T-helper 2 cell treated with Interferon-gamma antibody and Interleukin-4, amounts not matched to agents 100 ng/mL and 5 ng/mL, for 36 hours (primary cell): ENCODE data around the gene TBC1D22A. TPM values are rescaled to one million over a fixed set of nuclear protein-coding genes. Genes with fewer than 3 reads are reported as not detected.

Source experiments
- intact Hi-C: fragments of 100-400 bp; cut with micrococcal nuclease; formaldehyde crosslinking; loops from one replicate; pipeline ENCODE4 v1.15.1; 2023
- total RNA-seq: library from RNA; stranded (reverse); gene quantifications from 2 replicates; pipeline ENCODE4 v1.2.3, GENCODE V29; 2022

The TBC1D22A gene
- total RNA-seq, 1 donor from 2014 or later: 32.8 TPM

GRCh38 chr22:47091921-47092700 is 329.7 kb downstream of the TBC1D22A start:
- intact Hi-C loops: no loop called here

GRCh38 chr22:47092896-47093311 is 330.5 kb downstream of the TBC1D22A start:
- intact Hi-C loops: no loop called here

GRCh38 chr22:47093720-47094119 is 331.3 kb downstream of the TBC1D22A start:
- intact Hi-C loops: no loop called here

- intact Hi-C loops: no loop called here
Measured at GRCh38 chr22:47094861-47095330, 332.4 kb downstream of the TBC1D22A start.

GRCh38 chr22:47095395-47096122 is 333.1 kb downstream of the TBC1D22A start:
- intact Hi-C loops: no loop called here

GRCh38 chr22:47098121-47098520 is 335.7 kb downstream of the TBC1D22A start:
- intact Hi-C loops: no loop called here

DNA sequence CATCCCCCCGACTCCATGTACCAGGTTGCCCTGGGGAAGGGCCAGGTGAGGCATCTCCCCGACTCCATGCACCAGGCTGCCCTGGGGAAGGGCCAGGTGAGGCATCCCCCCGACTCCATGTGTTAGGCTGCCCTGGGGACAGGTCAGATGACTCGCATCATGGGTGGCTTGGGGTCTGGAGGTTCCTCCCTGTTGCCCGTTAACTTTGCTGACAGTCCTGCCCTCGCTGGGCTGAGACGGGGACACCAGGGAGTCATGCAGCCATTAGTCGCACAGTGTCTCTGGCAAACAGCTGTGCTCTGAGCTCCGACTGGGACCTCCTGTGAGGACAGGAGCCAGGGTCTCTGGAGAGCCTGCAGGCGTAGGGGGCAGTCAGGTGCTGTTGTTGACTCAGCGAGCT is 336.1 kb downstream of the TBC1D22A start:
- intact Hi-C loops: no loop called here

GRCh38 chr22:47100019-47100418 is 337.6 kb downstream of the TBC1D22A start:
- intact Hi-C loops: no loop called here

GRCh38 chr22:47100646-47101200 is 338.3 kb downstream of the TBC1D22A start:
- intact Hi-C loops: no loop called here

DNA sequence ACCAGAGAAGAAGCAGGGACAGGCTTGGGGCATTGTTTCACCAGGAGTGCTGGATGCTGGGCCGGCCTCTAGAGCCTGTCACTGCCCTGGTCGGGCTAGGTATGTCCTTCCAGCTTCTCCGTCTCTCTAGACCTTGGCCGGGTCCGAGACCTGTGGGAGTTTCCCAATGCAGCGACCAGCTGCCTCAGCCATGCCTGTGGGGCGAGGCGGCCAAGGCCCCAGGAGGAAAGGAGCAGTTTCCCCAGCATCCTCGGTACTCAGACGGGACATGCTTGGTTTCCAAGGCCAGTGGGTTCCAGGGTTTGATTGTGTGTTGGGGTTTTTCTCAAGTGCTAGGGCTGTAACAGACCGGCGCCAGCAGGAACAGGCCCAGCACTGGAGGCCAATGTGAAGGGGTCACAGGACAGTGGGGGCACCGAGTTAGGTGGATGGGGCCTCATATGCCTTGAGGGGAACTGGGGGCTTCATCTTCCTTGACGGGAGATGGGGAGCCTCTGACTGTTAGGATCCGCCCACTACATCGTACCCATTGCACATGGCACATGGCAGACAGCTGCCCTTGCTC is 339.0 kb downstream of the TBC1D22A start:
- intact Hi-C loops: no loop called here

DNA sequence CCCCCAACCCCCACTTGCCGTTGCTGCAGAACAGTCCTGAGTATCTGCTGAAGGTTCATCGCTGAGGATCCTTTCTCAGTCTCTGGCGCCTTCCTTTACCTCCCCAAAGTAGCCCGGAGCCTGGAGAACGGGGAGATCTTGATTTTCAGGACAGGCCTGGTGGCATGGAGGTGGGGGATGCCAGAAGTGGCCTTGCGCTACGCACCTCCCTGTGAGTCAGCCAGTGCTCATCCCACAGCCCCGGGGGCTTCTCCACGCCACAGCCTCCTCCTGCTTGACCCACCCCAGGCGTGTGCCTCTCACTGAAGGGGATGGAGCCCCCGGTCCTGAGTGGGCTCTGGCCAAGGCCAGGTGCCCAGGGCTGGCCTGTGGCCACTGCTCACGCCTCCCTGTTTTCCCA is 339.6 kb downstream of the TBC1D22A start:
- intact Hi-C loops: no loop called here

GRCh38 chr22:47102648-47103047 is 340.2 kb downstream of the TBC1D22A start:
- intact Hi-C loops: no loop called here

DNA sequence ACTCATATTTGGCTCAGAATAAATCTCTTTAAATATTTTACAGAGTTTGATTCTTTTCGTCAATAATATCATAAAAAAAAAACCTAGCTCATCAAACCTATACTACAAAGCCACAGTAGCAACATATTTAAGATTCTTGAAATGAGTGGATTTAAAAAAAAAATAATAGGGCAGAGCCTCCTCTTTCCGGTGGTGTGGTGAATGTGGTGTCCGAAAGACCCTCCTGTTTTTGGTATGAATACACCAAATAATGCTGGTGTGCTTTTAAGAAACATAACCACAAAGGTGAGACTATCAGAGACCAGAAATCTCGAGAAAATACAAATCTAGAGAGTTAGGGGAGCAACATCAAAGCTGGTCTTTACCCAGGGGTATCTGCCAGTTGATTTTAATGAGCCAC is 342.6 kb downstream of the TBC1D22A start:
- intact Hi-C loops: no loop called here

- intact Hi-C loops: no loop called here
Measured at GRCh38 chr22:47106806-47107205, 344.4 kb downstream of the TBC1D22A start.

DNA sequence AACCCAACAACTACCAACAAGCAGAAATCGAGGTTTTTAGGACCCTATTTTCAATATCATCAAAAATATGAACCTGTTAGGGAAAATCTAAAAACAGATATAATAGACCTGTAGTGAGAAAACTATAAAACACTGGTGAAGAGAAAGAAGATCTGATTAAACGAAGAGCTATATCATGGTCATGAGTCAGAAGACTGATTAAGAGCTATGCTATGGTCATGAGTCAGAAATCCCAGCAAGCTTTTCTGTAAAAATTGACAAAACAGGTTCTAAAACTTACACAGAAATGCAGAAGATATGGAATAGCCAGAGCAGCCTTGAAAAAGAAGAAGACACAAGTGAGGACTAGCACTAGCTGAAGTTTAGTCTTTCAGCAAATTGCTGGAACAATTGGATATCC is 345.0 kb downstream of the TBC1D22A start:
- intact Hi-C loops: no loop called here

- intact Hi-C loops: no loop called here
Measured at GRCh38 chr22:47110817-47111443, 348.5 kb downstream of the TBC1D22A start.

DNA sequence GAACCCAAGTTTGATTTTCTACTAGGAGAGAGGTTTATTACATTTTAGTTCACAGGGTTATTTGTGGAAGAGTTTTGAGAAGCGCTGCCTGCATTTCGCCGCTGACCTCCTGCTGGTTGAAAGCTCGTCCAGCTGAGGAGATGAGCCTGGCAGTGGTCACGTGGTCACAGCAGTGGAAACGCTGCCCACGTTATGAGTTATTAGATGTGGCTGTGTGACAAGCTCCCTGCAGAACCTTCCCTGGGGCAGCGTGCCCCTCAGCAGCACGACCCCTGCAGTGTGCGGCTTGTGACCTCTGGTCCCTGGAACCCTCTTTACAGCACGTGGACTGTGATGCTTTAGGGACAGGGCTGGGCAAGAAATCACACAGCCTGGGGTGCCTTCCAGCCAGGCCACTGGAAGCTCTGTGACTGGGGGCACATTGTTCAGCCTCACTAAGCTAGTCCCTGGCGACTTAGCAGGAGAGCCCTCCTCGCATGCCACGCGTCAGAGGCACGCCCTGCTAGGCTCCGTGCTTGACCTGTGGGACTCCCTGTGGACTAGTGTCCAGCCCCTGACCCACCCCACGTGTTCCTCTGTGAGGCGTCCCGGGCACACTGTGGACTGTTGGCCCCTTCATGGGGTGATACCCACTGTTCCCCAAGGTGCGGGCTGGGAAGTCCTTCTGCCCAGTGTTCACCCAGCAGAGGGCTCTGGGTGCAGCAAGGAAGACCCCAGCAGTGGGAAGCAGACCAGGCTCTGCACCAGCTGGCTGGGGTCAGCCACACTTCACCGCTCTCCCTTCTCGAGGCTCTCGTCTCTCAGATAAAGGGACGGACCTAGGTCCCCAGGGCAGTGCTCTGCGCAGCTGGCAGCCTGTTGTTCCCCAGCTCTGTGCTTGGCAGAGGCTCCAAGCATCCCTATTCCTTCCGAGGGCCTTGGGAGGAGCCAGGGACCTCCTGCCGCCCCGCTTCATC is 349.5 kb downstream of the TBC1D22A start:
- intact Hi-C loops: no loop called here

DNA sequence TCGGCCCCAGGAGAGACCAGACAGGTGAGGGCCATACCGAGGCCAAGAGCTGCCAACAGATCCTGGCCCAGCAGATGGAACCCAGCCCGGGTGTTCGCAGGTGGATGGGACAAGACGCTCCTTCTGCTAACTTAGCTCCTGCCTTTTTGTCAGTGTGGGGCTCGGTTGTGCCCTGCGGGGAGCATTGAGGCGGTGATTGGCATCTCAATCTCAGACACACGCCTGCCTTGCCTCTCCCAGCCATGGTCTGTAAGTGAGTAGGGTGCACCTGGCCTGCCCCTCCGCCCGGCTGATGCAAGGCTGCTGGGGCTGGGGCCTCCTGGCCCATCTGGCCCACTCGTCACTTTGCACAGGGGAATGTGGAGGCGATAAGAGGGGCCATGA is 350.1 kb downstream of the TBC1D22A start:
- intact Hi-C loops: no loop called here

DNA sequence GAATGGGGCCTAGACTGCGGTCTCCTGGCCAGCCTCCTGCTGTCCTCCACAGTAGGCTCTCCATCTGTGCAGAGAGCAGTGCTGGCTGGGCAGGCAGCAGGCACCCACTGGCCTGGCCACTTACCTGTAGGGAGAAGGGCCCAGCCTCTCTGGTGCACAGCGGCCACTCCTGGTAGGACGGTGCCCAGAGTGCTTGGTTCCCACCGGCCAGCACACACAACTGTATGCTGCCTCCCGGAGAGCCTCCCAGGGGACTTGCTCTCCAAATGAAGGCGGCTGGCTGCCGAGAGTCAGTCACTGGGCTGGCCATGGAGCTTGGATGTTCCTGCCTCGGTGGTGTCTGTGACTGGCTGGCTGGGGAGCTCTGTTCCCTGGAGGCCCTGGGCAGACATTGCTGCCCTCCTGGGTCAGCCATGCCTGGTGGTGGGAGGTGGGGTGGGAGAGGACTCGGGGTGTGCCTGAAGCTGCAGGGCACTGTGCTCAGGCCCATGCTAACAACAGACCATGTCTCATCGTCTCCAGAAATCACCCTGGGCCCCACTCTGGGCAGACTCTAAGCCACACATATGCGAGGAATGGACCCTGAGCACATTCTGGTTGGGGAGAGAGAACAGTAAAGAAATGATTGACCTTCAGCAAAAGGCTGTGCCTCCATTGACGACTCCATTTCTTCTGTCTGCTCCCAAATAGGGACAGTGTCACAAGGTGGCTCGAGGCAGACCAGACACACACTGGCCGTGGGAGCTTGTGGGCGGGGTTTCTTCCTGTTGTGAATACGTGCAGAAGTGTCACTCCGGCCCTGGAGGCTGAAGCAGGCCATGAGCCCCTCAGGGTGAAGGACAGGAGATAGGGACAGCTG is 350.8 kb downstream of the TBC1D22A start:
- intact Hi-C loops: no loop called here
